NCI-H460 (cell line): ENCODE measurements around the gene AZU1. TPM values are rescaled to one million over a fixed set of nuclear protein-coding genes. Genes with fewer than 3 reads are reported as not detected.

Source experiments
- DNase-seq: peaks from one replicate; pipeline ENCODE4 v3.0.0-alpha.2; 2016; ENCODE audit warnings: low read depth; ENCODE audit errors: extremely low read depth
- total RNA-seq: library from RNA; depleted of rRNA; stranded (reverse); fragments of >200 nt; shearing (Covaris generic); gene quantifications from 2 replicates; pipeline ENCODE4 v1.2.3, GENCODE V29; 2014

The AZU1 gene
- total RNA-seq, 1 experiment from 2014 or later: 0.35 TPM

- DNase-seq: peak; percentile 99
These were observed 30.7 kb upstream of the AZU1 start, which contains the start of gene PTBP1 for GRCh38 chr19:796692-797527. TSS of gene PTBP1 (plus strand) at chr19:797452. CDS start at chr19:797498, 46 bp downstream.

GRCh38 chr19:797528-798414 is 29.9 kb upstream of the AZU1 start:
- peak; percentile 79 for DNase-seq

- no peak for DNase-seq
These were observed 29.1 kb upstream of the AZU1 start for GRCh38 chr19:798415-799075.

- DNase-seq: no peak
These were observed 28.4 kb upstream of the AZU1 start for GRCh38 chr19:799076-799881.

GRCh38 chr19:800360-801029 is 27.1 kb upstream of the AZU1 start:
- DNase-seq: no peak

GRCh38 chr19:801030-801860 is 26.4 kb upstream of the AZU1 start:
- no peak for DNase-seq

- DNase-seq: no peak
These were observed 25.7 kb upstream of the AZU1 start for GRCh38 chr19:801861-802497.

GRCh38 chr19:802498-803098 is 25.0 kb upstream of the AZU1 start:
- no peak for DNase-seq

GRCh38 chr19:803099-803561 is 24.5 kb upstream of the AZU1 start:
- no peak for DNase-seq

GRCh38 chr19:803686-804418 is 23.8 kb upstream of the AZU1 start:
- DNase-seq: no peak

- no peak for DNase-seq
These were observed 23.0 kb upstream of the AZU1 start for GRCh38 chr19:804419-805165.

GRCh38 chr19:805166-805551 is 22.5 kb upstream of the AZU1 start:
- no peak for DNase-seq

GRCh38 chr19:805600-806550 is 21.8 kb upstream of the AZU1 start:
- DNase-seq: no peak

- no peak for DNase-seq
These were observed 20.7 kb upstream of the AZU1 start for GRCh38 chr19:806815-807421.
